Brain pericyte (primary cell): ENCODE data around the gene TANGO6.
"Not testable (repeated sequence)": the region's sequence is repeated elsewhere in the genome, so short reads cannot be mapped to it uniquely, and the experiment has no call there.

Experiments used
- DNase-seq: peaks from one replicate; pipeline ENCODE4 v3.0.0-alpha.2; 2012; ENCODE audit warnings: low read depth, low spot score

Gene TANGO6

DNA sequence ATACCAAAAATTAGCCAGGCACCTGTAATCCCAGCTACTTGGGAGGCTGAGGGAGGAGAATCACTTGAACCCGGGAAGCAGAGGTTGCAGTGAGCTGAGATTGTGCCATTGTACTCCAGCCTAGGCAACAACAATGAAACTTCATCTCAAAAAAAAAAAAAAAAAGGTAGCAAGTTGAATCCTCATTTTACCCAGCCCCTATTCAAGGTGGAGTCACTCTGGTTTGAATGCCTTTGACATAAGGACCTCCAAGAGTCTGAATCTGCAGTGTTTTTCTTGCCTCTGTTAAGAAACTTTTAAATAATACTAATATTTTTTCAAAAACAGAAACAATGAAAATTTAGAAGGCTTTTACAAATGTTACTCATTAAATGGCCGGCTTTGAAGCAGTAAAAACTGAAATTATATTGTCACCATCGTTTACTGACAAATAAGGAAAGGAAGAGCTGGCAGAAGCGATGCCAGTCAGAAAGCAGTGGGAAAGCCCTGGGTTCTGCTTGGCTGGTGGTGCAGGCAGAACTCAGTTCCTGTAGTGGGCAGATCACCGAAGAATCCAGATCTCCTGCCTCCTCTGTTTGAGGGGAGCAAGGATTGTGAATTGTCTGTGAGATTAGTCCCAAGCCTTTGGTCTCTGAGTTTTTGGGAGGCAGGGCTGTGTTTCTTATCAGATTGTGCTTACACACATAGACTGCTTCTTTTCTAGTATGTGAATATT lies 162.5 kb downstream of the TANGO6 start:
- DNase-seq, result no peak

DNA sequence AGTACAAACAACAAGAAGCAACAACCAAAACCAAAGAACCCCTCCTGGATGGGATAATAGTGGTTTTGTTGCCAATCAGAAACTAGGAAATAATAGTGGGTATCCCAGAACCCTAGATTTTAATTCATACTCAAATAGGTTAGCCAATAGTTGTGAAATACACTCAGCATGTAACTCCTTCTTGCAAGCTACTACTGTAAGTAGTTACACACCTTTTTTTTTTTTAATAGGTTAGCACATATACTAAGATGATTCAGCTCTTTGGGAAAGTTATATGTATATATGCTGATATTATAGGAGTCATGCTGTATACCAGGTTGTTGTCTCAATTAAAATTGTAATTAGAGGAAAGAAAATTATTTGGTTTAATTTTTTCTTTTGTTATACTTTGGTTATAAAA lies 169.6 kb downstream of the TANGO6 start:
- DNase-seq, result no peak

DNA sequence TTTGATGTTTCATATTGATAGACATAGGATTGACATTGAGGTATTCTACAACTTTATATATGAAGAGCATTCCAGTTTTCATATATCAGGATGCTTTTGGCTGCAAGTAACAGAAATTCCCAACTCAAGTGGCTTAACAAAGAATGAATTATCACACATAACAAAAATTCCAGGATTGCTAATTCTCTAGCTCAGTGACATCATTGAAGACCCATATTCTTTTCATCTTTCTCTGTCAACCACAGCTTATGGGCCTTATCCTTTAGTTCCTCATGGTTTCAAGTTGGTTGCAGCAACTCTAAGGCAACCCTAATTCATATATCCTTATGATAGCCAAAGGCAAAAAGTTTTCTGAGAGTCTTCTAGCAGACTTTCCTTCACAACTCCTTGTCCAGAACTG lies 170.7 kb downstream of the TANGO6 start:
- no peak for DNase-seq

DNA sequence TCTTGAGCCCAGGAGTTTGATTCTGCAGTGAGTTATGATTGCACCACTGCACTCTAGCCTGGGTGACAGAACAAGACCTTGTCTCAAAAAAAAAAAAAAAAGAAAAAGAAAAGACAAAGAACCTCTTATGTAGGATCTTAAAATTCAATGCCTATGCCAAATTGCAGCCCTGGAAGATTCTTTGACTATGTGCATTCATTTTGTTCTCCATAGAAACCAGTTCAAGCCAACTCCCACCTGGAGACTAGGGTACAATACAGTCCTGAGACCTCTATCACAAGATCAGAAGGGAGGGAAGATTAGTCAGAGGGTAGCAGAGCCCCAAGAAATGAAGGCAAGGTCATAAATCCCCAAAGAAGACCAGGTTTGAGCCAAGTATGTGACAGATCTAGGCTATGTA lies 171.5 kb downstream of the TANGO6 start:
- DNase-seq, result no peak

DNA sequence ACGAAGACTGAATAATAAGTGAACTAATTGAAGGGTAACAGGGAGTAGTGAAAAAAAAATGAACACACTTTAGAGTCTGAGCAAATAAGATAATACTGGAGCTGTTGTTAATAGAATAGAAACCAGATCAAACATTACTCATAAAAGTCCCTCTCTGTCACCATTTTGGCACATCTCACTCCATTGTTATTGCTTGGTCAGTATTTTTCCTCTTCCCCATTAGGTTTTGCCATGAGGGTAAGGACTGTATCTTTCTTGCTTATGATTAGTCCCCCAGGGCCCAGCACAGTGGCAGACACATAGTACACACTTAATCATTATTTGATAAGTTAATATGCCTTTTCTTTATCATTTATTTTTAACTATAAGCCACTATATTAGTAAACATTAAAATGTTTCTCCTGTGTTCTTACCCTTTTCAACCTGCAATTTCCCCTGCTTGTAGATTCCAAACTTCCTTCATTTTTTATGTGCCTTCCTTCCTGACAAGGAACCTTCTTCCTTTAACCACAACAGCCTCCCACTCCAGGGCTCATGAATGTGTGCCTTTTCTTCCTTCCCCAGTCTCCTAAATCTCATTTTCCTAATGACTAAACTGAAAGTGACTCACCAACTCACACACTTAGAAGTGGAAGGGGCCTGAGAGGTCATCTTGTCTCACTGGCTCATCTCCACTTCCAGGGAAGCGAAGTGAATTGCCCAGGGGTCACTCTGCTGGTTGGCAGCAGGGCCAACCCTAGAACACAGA lies 173.9 kb downstream of the TANGO6 start:
- no peak for DNase-seq

DNA sequence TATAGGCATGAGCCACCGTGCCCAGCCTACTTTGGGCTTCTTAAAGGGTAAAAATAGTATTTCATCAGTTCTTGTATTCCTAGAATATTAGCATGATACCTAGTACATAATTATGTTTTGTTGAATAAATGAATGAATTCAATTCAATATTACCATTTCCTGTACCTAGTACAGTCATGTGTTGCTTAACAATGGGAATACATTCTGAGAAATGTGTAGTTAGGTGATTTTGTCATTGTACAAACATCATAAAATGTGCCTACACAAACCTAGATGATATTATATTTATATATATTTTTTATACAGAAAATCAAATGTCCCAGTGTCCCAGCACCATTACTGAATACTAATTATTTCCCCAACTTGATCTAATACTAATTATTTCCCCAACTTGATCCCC lies 176.5 kb downstream of the TANGO6 start:
- DNase-seq, result no peak

DNA sequence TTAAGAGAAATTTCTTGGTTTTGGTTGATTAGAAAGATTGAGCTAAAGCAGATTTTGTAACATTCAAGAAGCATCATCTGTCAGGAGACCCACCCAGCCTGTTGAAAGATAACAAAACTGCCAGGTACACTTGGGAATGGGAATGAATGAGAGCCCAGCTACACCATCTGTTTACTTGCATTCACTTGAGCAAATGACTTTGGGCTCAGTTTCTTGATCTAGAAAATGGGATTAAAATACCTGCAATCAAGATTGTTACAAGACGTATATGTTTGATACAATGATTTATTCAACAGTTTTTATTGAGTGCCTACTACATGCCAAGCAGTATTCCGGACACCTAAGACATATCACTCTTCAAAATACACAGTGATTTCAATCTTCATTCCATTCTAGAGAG lies 185.8 kb downstream of the TANGO6 start:
- DNase-seq, result no peak

DNA sequence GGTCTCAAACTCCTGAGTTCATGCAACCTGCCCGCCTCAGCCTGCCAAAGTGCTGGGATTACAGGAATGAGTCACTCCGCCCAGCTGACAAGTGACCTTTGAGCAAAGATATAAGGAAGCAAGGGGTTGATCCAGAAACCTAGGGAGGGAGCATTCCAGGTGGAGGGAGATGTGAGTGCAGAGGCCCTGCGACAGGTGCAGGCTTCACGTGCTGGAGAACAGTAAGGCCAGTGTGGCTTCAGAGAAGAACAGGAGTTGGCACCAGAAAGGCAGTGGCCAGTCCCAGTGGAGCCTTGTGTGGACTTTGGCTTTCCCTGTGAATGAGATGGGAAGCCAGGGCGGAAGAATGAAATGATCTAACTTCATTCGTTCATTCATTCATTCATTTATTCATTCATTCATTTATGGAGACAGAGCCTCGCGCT lies 188.6 kb downstream of the TANGO6 start:
- DNase-seq, result no peak

DNA sequence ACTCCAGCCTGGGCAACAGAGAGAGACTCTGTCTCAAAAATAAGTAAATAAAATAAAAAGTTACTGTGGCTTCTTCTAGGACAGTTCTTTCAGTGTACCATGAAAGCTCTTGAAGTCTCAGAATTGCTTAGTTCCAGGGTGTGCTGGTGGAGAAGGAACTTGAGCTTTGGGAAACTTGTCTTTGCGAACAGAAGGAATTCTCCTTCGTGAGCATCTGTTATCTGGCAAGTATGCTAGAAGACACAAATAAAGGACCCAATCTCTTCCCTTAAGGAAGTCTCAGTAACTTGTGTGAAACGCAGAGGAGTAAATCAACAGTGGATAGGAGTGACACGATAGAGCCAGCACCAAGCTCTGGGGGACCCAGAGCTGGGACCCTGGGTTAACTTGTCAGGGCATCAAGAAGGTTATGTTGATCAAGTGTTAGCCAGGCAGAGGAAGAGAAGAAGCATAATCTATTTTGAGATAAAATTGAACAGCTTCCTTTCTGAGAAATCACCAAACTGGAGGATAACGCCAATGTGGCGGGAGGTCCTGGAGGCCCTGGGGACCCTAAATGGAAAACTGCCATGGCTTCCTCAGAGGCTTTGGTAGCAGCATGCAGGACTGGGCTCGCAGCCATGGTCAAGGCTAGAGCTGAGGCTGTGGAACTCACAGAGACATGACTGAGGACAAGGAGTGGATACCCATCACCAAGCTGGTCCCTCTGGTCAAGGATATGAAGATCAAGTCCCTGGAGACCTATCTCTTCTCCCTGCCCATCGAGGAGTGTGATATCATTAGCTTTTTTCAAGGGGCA lies 190.0 kb downstream of the TANGO6 start:
- no peak for DNase-seq

DNA sequence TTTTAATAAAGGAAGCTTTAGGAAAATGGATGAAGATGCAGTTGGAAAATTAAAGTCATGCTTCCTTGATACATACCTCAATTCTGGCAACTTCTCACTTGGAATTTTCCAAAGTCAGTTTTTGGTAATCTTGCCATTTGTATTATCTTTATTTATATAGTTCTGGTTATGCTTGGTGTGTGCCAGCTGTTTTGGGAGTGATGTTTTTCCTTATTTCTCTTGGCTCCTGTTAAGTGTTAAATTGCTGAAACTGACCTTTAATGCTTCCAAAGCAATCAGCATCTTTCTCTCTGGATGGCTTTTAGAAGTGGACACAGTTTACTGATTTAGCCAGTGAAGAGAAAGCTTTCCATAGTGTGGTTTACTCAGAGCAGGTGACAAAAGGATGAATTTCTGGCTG lies 192.0 kb downstream of the TANGO6 start:
- no peak for DNase-seq

DNA sequence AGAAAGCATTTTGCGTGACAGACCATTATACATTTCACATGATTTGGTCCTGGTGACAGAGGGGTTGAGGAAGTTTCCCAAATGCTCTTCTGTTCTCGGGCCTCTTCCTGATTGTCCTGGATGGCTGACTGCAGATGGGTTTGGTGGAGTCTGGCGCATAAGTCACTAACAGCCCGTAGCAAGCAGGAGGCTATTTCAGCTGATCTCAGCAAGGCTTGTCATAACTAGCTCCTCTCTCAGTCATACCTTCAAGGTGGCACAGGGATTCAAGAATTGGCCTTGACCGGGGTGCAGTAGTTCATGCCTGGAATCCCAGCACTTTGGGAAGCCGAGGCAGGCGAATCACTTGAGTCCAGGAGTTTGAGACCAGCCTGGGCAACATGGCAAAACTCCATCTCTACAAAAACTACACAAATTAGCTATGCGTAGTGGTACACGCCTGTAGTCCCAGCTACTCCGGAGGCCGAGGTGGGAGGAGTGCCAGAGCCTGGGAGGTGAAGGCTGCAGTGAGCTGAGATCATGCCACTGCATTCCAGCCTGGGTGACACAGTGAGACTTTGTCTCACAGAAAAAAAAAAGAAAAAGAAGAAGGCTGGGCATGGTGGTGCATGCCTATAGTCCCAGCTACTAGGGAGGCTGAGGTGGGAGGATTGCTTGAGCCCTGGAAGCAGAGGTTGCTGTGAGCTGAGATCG lies 193.2 kb downstream of the TANGO6 start:
- no peak for DNase-seq

DNA sequence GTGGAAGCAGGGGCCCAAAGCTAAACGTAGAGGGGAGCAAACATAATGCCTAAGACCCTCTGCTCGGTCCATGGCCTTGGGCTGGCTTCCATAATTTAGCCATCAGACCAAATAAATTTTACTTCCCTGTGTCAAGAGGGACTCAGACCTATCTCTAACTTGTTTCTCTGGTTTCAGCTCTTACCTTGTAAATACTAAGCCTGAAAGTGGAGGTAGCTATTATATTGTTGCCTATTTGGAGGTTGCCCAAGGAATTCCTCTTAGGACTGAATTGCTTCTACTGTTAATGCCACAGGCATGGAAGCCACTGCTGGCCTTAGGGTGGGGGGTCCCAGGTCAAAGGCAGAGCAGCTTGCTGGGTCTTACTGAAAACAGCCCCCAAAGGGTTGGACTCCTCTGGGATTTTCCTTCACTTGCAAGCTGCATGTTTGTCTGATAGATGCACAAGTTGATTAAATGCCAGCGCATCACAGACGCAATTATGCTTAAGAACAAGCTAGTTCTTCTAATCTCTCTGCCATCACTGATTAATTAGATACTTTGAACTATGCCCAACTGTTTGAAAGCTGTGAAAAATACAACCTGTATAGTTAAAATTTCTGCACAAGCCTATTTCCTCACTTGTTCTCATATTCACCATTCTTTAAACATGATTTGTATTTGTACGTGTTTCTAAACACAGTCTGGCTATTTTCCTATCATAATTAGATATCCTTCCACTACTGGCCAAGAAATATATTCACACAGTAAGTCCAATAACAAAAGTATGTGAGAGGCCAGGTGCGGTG lies 194.2 kb downstream of the TANGO6 start:
- DNase-seq, result no peak

DNA sequence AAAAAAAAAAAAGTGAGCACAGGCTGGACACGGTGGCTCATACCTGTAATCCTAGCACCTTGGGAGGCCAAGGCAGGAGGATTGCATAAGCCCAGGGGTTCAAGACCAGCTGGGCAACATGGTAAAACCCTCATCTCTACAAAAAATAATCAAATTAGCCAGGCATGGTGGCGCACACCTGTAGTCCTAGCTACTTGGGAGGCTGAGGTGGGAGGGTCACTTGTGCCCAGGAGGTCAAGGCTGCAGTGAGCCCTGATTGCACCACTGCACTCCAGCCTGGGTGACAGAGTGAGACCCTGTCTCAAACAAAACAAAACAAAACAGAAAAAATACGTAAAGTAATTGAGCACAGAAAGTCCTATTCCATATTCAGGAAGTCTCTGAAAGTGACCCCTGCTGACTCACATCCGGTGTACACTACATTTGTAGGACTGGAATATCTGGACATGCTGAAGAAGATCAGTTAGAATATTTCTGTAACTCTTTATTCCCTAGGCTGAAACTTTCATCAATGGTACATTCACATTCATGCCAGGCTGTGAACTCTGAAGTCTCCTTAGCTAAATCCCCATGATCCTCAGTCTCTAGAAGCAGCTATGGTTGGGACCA lies 196.1 kb downstream of the TANGO6 start:
- DNase-seq, result no peak

DNA sequence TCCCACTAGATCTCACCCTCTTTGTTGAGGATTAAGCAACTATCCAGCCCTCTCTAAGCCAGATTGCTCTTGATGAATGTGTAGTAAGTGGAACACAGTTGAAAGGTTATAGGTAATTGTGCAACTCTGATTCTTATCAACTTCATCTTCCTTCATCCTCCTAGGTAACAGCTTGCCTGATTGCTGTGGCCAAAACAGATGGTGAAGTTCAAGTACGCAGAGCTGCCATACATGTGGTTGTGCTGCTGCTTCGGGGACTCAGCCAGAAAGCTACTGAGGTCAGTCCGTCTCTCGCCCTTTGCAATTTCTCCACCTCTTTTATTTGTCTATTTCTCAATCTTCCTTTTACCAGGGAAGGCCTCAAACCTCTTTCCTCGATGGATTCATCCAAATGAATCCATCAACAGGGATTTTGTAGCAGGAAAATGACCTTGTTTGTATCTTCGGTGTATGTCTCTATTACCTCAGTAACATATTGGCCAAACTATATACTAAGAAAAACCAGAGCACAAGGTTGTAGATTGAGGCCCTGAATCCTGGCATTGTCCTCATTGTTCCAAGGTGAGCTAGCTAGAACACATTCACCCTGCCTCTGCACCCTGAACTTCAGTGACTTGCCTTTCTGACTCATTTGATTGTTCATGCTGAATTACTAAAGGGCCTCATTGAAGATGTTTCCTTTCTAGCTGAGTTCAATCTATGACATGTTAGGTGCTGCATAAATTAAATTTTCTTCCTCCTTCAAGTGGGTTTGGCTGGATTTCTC lies 197.0 kb downstream of the TANGO6 start:
- no peak for DNase-seq

DNA sequence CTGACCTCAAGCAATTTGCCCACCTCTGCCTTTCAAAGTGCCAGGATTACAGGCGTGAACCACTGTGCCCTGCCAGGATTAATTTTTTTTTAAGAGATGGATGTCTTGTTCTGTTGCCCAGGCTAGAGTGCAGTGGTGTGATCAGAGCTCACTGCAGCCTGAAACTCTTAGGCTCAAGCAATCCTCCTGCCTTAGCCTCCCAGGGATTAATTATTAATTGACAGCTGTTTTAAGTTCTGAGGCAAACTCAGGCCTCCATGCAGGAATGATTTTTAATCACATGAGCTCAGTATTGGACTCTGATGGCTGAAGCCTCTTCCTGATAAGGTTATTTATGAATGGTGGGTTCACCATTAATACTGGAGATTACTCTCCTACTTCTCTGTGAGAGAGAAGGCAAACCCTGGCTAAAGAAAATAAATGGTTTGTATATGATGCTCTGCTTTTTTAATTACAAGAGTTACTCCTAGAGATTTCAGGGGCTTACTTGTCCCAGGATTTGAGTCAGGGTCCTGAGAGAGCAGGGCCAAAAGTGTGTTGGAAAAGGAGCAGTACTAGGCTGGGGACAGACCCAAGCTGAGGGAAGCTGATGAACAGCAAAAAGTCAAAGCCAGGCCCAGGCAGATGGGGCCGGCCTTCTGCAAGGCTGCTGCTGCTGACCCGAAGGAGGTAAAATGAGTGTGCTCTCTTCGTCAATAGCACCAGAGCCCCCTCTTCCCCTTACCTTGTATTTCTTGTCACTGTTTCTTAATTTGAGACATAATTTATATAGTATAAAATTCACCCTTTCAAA lies 205.2 kb downstream of the TANGO6 start:
- DNase-seq, result no peak

DNA sequence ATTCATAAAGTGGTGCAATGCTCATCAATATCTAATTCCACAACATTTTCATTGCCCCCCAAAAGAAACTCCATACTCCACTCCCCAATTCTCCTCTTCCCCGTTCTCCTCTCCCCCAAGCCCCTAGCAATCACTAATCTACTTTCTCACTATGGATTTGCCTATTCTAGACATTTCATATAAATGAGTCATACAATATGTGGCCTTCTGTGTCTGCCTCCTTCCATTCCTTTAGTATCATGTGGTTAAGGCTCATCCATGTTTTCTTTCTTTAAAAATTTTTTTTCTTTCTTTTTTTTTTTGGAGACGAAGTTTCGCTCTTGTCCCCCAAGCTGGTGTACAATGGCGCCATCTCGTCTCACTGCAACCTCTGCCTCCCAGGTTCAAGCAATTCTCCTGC lies 205.8 kb downstream of the TANGO6 start:
- DNase-seq, result no peak

DNA sequence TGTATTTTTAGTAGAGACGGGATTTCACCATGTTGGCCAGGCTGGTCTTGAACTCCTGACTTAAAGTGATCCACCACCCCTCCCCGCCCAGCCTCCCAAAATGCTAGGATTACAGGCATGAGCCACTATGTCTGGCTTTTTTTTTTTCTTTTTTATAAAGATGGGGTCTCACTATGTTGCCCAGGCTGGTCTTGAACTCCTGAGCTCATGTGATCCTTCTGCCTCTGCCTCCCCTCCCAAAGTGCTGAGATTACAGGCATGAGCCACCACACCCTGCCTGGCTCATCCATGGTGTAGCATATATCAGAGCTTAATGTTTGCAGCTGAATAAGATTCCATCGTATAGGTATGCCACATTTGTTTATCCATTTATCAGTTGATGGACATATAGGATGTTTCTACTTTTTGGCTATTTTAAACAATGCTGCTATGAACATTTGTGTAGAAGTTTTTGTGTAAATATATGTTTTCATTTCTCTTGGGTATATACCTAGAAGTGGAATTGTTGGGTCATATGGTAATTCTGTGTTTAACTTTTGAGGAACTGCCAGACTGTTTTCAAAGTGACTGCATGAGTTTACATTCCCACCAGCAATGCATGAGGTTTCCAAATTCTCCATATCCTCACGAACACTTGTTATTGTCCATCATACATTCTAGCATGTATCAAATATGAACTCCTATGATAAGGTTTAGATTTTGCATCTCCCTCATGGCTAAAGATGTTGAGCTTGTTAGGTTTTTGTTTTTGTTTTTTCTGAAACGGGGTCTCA lies 206.5 kb downstream of the TANGO6 start:
- DNase-seq, result no peak

DNA sequence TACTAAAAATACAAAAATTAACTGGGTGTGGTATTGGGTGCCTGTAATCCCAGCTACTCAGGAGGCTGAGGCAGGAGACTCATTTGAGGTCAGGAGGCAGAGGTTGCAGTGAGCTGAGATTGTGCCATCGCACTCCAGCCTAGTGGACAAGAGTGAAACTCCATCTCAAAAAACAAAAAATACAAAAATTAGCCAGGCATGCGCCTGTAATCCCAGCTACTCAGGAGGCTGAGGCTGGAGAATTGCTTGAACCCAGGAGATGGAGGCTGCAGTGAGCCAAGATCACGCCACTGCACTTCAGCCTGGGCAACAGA lies 208.1 kb downstream of the TANGO6 start:
- DNase-seq, result not testable (repeated sequence)

DNA sequence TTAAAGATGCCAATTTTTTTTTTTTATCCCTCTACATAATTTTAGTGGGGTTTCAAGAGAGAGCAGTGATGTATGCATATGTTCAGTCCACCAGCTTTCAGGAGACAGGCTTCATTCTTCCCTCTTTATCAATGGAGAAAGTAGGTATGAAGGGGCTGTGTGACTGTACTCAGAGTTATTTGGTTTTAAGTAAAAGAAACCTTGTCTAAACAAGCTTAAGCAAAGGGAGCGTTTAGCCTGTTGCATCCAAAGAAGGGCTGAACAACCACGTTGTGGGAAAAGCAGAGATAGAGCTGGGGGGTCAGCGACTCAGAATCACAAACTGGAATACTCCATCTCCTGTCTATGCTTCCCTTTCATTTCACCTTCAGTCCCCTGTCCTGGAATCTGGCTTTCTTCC lies 211.7 kb downstream of the TANGO6 start:
- DNase-seq, result no peak
